HG02763 (cell line): Measurements from ENCODE around the gene PPIA.
"Not testable (repeated sequence)": the region's sequence is repeated elsewhere in the genome, so short reads cannot be mapped to it uniquely, and the experiment has no call there.

Source experiments
- ATAC-seq: cut with Tn5 transposase; IDR thresholded peaks from one replicate; pipeline ENCODE4 v1.9.1; 2021; ENCODE audit warnings: mild to moderate bottlenecking, moderate library complexity; ENCODE audit not compliant: unreplicated experiment

The PPIA gene

GRCh38 chr7:44762726-44763522 lies 33.6 kb upstream of the PPIA start:
- no peak for ATAC-seq

DNA sequence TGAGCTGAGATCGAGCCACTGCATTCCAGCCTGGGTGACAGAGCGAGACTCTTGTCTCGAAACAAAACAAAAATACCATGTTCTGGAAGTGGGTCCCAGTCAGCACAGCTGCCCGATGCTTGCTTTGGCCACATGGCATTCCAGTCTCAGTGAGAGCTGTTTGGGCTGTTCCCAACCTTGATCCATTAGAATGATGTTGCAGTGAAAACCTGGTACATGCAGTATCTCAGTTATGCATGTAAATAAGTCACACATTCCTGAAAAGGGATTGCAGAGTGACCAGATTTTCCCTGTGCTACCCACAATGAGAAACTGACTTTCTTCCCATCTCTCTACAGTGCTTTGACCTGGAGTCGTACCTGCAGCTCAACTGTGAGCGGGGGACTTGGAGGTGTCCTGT lies 32.4 kb upstream of the PPIA start:
- no peak for ATAC-seq

GRCh38 chr7:44764665-44765578 lies 31.6 kb upstream of the PPIA start:
- ATAC-seq = no peak

DNA sequence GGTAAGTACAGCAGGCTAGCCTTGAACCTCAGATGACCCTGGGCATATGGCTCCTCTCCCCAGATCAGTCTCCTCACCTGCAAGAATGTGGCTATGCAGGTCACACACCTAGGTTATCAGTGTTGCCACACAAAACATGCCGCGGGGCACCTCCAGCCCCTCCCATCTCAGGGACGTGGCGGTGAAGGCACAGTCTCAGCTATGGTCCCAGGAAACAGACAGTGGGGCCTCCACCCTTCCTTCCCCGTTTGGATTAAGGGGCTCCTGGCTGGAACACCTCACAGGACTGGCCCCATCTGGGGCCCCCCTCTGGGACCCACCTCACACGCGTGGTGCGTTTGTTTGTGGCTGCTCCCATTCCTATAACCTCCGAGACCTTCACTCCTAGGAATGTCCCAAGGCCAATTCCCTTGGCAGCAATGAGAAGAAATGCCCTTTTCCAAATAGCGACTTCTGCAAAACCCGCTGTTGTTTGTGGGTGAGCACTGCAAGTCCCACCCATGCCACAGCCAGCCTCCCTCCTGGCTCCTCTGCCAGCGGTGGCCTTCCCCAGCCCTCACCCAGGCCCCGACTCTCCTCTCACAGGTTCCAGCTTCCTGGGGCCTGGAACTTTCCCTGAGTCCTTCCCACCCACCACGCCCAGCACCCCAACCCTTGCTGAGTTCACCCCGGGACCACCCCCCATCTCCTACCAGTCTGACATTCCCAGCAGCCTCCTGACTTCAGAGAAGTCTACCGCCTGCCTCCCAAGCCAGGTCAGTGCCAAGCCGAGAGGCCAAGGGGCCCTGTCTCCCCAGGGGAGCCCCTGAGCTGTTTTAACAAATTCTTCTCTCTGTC lies 30.7 kb upstream of the PPIA start:
- no peak for ATAC-seq

GRCh38 chr7:44766416-44766801 lies 30.1 kb upstream of the PPIA start:
- no peak for ATAC-seq

GRCh38 chr7:44767134-44767911 lies 29.2 kb upstream of the PPIA start:
- ATAC-seq = no peak

- ATAC-seq = no peak
These were observed 28.4 kb upstream of the PPIA start for GRCh38 chr7:44767912-44768627.

DNA sequence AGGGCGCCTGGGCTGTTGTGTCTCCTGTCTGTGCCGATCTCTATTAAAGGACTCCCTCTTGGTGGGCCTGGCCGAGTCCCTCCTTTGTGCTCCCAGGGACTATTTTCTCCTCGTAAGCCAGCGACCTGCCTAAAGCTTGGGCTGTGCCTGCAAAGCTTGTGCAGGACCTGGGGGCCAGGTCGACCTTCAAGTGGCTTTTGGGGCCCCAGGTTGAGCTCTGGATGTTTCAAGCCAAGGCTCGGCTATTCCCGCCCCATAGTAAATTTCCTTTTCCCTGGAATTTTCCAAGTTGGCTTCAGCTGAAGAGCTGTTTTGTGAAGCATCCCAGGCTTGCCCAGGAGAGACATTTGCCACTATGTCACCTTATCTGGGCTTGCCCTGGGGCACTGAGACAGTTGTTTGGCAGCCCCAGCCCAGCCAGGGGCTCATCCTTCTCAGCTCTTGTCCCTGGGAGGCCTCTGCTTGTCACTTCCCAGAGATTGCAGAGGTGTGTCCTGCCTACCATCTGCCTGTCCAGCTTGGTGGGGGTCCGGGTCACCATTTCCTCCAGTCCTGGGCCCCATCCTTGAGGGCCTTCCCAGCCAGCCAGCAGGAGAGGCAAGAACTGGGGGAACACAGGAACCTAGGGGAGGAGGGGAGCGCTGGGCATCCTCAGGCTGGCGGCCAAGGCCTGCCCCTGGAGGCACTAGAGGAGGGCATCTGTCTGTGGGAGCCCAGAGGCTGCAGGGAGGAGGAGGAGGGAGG lies 27.7 kb upstream of the PPIA start:
- ATAC-seq = no peak

GRCh38 chr7:44769376-44769775 lies 27.1 kb upstream of the PPIA start:
- ATAC-seq = no peak

DNA sequence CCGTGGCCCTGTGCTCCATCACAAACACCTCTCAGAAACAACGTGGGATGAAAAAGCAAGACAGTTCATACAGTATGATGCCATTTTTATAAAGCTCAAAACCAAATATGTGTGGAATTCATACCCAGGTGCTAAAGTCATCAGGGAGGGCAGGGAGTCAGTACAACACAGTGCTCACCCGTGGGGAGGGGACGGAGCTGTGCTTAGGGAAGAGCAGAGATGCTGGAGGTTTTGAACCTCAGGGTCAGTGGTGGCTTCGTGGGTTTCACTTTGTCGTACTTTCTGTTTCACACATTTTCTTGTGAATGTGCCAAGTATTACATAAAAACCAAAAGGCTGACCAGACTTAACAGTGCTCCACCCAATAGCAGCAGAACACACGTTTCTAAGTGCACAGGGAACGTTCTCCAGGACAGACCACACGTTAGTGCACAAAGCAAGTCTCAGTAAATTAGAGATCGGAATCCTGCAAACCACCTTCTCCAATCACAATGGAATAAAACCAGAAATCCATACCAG lies 26.6 kb upstream of the PPIA start:
- peak; percentile 66 for ATAC-seq

- no peak for ATAC-seq
These were observed 25.1 kb upstream of the PPIA start for GRCh38 chr7:44771358-44771757.

DNA sequence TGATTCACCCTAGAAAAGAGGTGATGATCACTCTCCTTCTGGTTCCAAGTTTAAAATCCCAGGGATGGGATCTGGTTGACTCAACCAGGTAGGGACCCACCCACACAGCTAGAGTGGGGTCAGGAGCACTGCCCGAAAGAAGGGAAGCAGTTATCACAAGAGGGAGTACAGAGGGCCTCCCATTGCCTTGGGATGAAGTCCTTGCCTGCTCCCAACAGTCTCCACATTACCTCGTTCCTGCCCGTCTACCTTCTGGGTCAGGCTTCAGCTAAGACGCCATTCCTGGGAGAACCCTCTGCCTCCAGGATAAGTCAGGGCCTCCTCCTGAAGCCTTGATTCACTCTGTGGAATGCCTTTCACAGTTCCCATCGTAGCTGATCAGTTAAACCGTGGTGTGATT lies 24.0 kb upstream of the PPIA start:
- no peak for ATAC-seq

GRCh38 chr7:44772867-44773266 lies 23.6 kb upstream of the PPIA start:
- no peak for ATAC-seq

DNA sequence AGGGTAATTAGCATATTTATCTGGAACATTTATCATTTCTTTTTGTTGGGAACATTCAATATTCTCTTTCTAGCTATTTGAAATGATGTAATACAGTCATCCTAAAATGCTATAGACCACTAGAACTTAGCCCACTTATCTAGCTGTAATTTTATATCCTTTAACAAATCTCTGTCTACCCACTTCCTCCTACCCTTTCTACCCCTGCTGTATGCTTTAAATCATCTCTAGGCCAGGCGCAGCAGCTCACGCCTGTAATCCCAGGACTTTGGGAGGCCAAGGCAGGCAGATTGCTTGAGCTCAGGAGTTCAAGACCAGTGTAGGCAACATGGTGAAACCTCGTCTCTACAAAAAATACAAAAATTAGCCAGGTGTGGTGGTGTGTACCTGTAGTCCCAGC lies 22.0 kb upstream of the PPIA start:
- not testable (repeated sequence) for ATAC-seq

DNA sequence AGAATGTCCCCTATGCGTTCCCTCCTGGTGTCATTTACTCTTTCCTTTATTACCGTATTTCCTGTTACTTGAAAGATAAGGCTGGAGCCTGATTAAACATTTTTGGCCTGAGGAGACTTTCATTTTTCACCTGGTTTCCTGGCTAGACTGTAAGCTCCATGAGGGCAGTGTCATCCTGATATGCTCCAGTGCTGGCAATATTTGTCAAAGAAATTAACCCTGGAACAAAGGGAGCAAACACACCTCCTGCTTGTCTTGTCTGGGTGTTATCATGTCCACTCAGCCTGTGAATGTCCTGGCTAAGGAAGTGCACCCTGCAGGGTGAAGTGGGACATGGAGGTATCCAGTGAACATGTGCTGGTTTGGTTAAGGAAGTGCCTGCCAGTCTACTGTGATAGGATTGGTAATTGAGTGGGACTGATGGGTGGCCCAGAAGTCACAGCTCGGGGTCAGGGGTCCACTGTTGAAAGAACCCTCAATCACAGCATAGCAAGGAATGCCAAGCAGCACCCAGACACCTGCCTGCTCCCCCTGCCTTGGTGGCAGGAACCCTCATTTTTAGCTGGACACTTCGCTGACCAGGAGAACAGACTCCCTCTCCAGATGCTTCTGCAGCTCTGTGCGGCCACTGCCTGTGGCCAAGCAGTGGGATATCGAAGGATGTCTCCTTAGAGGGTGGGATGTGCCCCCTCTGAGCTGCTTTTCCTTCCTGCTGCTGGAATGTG lies 20.9 kb upstream of the PPIA start:
- ATAC-seq = no peak

- no peak for ATAC-seq
These were observed 20.3 kb upstream of the PPIA start for GRCh38 chr7:44776211-44776610.

GRCh38 chr7:44782460-44782859 lies 14.0 kb upstream of the PPIA start:
- ATAC-seq = no peak

GRCh38 chr7:44783407-44783806 lies 13.1 kb upstream of the PPIA start:
- no peak for ATAC-seq
